NCI-H748 (cell line): Measurements from ENCODE around the gene TMEM115.

ENCODE experiments used
- DNase-seq: peaks from one replicate; lab custom pipeline; 2025; ENCODE audit not compliant: unreplicated experiment; lab: John Stamatoyannopoulos, UW

The TMEM115 gene

DNA sequence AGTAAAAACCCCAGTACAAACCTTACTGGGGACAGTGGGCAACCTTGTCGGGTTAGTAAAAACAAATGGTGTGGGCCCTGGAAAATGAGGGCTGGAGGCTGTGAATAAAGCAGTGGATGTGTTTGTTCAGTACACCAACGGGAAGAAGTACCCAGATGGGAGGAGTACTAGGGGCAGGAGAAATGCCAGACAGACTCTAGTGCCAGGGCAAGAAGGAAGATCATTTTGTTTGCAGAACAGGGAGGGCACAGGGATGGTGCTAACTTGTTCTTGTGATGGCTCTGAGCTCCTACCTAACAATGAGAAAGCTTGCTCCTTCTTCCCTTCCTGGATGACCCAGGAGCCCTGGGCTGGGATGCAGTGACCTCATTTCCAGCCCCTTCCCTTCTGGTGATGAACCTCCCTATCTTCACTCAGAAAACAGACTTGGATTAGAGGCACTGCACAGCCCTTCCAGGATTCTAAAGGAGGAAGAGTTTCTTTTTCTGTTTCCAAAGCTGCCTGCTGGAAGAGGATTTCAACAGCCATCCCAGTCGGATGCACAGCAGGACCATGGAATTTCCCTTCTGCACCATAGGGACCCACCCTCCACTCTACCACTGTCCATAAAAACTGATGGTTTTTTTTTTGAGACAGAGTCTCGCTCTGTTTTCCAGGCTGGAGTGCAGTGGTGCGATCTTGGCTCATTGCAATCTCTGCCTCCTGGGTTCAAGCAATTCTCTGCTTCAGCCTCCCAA lies 24.8 kb downstream of the TMEM115 start:
- no peak for DNase-seq

DNA sequence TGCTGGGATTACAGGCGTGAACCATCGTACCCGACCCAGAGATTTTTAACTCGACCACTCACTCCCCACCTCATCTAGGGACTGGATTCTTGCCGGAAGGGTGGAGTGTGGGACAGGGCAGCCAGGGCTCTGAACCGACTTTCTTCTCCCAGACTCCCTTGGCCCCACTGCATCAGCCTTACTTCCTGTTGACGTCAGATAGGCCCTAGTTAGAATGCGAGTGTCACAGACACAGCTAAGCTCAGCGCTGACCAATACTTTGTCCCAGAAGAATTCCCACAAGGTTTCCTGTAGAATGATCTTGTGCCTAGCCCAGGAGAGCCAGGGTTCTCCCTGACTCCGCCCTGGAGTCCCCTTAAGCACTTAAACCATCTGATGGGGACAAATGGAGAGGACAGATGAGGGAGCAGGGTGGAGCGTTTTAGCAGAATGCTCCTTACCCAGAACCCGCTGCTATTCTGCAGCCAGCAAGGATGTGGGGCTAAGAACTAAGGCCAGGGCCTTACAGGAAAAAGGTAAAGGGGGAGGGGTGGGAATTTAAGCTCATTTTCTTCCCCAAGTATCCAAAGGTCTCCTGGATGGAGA lies 25.5 kb downstream of the TMEM115 start:
- no peak for DNase-seq

DNA sequence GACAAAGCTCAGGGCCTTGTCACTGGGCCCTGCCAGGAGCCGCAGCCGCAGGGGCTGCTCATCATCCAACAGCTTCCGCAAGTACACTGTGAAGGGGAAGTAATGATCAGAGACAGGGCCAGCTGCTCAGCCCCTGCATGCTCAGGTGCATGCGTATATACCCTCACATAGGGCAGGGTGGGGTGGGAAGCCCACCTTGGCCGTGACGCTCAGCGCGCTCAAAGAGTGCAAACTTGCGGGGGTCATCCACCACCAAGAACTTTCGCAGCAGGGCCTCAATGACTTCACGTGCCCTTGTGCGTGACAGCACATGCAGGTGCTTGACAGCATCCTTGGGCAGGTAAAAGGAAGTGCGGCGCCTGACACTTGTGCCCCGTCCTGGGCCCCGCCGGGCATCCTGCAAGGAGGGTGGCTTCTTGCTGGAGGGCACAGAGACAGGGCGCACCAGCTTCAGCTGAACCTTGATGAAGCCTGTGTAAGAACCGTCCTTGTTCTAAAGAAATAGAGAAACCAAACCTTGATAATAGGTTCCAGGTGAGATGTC lies 27.9 kb downstream of the TMEM115 start:
- DNase-seq, result no peak

DNA sequence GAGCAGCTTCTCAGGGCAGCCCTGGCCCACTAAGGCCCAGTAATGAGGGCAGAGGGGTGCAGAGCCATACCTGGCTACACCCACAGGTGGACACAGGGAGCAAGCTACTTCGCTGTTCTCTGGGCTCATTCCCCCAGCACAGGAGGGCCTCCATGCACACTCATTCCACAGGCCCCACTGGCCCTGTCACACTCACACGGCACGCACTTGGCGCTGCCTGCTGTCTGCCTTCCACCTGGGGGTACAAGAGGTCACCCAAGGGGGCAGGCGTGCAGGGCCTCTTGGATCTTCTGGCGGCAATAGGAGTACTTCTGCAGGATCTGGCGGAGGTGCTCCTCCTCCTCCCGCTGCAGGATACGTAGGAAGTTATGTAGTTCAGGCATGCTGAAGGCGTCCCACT lies 29.0 kb downstream of the TMEM115 start:
- no peak for DNase-seq

DNA sequence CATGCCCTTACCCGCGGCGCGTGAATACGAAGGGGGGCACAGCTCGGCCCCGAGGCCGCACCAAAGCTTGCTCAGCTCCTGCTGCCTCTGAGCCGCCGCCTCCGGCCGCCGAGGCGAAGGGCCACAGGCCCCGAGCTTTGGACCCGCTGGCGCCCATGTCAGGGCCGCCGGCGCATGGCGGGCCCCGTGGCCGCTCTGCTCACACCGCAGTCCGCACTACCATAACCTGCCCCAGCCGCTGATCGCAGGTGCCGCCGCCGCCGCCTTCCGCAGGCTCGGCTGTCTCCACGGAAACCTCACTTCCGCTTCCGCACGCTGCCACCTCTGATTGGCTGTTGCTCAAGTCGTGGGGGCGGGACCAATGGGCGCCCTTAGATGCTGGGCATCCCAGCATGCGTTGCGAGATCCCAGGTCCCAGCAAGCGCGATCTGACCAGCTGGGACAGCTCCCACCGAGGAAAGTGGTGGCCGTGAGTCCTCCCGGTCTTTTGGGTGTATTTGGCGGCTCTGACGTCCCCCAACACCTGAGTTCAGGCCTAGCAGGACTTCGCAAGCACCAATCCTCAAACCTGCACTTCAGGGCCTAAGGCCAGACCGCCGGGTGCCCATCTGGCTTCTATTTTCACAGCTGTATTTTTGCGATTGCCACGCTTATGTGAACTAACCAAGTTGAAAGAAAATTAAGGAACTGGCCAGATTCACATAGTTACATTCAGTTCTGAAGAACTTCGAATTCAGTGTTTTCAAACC lies 31.2 kb downstream of the TMEM115 start, which contains the start of gene TUSC2:
Gene TUSC2 (minus strand): TSS at position 281 of the 749 bp plus-strand sequence. CDS start 124 bp downstream, at position 157.
- DNase-seq, result peak; percentile 96

DNA sequence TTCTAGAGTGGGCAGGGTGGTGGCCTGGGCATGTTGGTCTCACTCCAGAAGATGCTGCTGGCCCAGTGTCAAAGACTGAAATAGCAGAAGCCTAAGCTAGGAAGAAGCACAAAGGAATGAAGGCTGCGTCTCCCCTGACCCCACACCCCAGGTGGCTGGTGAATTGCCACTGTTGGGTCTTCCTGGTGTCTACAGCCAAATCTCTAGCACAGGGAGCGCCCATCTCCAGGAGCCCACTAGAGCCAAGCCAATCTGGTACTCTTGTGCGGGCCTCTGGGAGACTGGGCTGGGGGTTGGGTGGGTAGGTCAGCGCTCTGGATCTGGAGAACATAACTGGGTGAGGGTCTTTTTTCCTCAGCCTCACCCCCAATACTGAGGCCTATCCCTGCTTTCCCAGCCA lies 32.2 kb downstream of the TMEM115 start:
- no peak for DNase-seq

DNA sequence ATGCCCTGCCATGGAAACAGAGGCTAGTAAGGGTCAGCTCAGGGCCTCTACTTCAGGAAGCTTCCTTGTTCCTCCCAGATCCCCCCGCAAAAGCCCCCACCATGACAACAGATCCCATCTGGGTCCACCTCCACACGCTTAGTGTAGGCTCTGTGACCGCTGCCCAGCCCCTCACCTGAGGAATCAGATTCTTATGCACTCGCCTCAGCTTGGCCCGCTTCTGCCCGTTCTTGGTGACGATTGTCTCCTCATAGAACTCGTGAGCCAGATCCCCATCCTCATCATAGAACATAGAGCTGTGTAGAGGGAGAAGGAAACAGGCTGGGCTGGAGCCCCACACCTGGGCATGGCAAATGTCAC lies 33.2 kb downstream of the TMEM115 start:
- no peak for DNase-seq

DNA sequence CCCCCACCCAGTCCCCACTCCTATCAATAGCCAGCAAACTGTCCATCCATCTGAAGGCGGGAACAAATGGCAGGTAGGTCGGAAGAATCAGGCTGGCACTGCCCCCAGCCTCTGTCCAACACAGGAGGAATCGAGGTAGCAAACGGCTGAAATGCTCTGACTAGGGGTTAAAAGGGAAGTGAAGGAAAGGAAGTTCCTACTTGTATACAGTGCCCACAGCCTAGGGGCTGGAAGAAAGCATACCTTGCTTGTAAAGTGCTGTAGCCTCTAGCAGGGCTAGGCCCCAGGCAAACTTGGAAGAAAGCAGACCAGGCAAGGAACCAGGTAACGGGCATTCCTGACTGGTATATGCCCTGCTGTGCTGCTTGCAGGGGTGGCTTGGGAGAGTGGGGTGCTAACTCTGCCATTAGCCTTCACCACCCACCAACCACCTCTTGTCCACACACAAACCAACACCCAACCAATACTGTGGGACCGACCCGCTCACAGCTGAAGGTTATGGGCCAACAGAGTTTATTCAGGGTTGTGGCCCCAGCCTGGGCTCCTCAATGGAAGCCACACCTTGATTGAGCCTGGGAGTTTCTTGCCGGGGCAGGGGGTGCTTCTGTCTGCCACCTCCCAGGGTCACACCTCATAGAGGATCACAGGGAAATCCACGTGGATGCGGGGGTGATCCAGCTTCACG lies 33.7 kb downstream of the TMEM115 start:
- no peak for DNase-seq

DNA sequence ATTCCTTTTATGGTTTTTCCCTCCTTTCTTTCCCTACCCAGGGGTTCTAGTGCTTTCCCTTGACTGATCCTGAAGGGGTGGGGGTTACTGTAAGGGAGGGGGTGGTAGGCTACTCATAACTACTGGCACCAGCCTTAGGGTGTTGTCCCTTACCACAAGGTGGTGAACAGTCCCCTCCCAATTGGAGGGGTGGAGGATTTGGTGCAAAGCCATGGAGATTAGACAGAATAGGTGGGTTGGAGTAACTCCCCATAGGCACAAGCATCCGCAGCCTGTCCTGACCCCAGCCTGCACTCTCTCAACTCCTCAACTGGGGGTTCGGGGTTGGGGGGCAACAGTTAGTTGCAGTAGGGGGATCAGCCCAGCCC lies 34.2 kb downstream of the TMEM115 start:
- no peak for DNase-seq

DNA sequence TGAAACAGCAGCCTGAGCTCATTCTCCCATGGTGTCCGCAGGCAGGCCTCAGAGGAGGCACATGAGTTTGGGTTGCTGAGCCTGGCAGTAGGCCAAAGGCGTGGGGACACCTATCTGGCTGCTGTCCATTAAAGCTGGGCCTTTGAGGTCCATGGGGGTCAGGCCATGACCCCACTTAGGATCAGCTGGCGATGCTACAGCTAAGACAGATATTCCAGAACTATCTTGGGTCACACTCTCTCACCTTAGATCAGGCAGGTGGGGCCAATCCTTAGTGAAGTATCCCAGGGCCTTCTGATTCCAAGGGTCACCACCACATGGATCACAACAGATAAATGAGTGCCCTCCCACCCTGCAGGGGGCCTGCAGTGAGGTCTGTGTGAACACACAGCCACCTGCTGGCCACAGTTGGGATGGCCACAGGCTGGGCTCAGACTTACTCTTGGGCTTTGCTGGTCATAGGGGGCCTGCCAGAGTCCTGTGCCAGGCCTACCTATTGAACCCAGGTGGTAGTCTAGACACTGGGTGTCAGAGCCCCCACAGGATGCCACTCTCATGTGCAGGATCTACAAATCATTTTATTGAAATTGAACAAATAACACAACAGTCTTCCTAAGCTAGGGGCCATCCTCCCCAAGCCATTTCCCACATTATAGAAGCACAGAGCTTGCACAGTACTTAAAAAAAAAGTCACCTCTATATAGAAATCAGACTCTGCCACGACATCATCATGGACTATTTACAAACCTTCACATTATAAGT lies 34.8 kb downstream of the TMEM115 start:
- DNase-seq, result peak; percentile 67

DNA sequence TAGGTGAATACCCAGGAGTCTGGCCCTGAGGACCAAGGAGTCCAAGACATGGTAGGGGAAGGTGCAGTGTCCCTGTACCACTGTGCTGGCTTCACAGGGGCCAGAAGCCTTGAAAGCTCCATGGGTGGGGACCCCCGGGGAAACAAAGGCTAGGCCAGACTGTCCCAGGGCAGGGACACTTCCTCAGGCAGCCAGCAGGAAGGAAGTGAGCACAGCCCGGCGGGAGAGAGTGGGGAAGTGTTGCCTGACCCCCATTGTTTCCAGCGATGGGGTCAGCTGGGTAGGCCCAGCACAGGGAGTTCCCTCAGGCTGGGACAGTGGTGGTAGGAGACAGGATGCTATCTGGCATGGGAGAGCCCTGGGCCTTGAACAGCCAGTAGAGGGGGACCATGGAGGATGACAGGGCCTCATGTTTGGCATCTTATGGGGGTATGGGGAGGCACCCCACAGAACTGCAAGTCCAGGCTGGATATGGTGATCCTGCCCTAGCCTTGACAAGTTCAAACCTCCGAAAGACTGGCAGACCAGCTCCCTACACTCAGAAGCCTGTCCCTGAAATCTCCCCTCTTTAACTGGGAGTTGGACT lies 35.6 kb downstream of the TMEM115 start:
- DNase-seq, result no peak

DNA sequence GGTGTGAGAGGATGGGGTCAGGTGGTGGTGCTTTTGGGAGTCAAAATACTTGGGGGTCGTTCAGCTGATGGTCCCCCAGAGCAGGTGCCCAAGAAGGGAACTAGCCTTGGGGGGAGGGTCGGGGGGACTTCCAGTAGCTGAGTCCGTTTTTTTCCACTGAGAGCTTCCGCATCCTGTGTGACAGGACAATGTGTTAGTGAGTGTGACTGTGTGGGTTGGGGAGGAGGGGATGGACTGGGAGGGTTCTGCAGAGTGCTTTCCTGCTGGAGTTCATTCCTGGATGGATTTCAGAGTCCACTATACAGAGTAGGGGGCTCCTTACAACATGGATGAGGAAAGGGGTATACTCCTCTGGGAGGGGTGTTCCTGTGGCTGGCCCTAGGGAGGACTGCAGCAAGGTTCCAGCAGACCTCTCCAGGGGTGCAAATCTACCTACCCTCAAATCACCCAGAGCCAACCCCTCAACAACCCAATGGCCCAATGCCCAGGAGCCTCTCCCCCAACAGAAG lies 36.2 kb downstream of the TMEM115 start:
- DNase-seq, result no peak

DNA sequence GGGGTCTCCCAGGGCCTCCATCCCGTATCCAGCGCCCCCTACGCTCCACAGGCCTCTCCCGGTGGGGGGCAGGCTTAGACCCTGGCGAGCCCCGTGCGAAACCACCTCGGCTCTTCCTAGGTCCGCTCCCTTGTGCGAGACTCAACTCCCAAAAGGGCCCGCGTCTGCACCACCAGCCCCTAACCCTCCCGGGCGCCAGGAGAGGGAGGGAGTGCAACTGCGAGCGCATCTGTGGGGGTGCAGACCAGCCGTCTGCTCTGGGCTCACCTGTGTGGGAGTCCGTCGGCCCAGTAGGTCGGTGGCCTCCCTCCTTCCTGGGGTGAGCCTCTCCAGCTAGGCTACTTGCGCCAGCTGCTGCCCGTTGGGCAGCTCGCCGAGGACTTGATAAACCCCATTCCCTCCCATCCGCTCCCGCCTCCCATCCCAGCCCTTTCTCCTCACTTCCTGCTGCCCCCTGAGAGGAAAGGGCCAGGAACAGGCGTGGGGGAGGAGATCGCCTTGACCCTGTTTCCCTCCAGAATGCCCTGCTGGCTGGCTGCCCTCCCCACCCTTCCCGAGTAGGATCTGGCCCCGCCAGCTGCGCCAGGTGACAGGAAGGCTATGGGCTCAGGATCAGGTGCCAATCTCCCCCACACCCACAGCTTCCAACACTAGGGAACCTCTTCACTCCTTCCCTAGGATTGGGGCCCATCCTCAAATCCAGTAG lies 36.8 kb downstream of the TMEM115 start, which contains the start of gene HYAL2:
Gene HYAL2 (minus strand): TSS at position 360 of the 706 bp plus-strand sequence. CDS start 2,256 bp downstream, outside the sequence.
- DNase-seq, result no peak

DNA sequence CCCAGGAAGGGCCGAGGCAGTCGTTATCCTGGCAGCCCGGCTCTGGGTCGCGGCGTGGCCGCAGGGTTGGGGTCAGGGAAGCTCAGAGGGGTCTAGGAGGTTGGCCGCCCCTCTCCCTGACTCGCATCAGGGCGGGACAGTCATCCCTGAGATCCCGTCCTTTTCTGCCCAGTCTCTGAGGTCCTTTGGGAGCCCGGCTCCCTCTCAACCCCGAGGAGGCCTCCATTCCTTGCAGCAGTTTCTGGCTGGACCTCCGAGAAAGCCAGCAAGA lies 37.3 kb downstream of the TMEM115 start:
- no peak for DNase-seq

DNA sequence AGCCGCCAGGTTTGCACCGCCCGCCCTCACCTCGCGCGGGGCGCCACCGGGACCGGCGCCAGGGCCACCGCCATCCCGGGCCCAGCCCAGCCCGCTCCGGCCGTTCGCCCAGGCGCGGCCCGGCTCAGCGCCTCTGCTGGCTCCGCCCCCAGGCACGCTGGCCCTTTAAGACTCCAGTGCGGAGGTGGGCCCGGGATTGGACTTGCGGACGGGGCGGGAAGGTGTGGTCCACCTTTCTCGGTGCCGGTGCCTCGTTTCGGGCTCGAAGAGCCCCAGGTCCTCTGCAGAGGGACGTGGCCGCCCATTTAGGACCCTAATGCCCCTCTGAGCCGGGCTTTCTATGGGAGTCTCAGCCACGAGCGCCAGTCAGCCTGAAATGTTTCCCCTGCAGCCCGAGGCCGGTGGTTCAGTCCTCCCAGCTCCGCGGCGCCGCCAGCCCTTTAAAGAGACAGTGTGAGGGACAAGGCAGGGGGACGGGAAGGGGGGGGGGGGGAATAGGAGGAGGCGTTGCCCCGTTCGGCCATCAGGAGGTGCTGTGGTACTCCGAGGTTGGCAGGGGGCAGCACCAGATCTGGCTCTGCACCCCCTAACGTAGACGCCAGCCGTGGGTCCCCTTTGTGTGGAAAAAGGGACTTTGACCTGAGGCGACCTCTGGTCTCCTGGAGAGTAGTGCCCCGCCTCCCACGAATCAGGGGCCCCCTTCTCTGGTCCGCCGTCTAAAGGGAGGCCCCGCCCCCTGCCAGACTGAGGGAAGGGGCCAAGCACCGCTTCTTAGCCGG lies 37.8 kb downstream of the TMEM115 start:
- peak; percentile 86 for DNase-seq

DNA sequence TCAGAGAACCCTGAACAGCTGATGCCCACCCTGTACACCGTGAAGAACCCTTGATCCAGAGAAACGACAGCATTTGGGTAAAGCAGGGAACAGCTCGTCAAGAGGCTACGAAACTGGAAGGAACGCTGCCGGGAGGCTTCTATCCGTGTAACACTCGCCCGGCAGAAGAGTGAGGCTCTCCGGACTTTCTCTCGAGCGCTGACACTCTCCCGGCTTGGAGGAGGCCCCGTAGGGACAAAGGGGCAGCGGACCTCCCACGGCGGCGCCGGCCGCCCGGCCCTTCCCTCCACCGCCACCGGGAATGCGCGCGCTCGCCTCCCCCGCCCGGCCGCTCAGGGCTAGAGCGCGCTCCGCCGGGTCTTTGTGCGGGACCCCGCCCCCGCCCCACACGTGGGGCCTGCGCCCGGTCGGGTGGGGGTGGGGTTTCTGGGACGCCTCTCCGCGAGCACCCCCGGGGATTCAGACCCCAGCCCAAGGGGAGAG lies 38.4 kb downstream of the TMEM115 start:
- DNase-seq, result peak; percentile 76

DNA sequence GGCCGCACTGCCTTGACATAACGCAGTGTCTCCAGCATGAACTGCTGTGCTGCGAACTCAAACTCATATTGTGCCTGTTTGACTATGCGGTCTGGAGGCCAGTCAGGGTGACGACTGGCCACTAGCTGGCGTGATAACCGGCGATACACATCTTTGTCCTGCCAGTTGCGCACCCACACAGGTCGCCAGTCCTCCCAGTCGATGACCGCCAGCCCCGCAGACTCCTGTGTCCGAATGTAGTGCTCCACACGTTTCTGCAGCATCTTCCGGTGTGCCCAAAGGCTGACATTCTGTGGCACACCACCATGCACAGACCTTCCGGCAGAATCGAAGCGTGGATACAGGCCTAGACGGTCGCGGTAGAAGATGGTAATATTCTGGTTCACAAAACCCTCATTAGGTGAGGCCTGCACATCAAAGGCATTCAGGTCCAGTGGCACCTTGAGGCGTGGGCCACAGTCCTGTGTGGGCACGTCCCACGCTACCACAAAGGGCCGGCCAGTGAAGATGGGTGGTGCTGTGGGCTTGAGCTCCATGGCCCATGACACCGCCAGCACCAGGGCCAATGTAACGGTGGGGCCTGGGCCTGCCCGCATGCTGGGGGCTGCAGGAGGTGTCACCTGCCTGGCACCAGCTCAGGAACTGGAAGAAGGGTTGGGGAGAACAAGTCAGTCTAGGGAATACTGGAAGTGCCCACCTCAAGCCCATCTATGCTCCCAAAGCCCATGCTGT lies 39.3 kb downstream of the TMEM115 start:
- DNase-seq, result no peak
